Keratinocyte (primary cell): ENCODE data around the gene ALOX12B. TPM values are rescaled to one million over a fixed set of nuclear protein-coding genes. Genes with fewer than 3 reads are reported as not detected.

Experiments
- DNase-seq: peaks from one replicate; pipeline ENCODE4 v3.0.0-alpha.2; 2011; ENCODE audit warnings: low read depth, missing footprints, low spot score
- FAIRE-seq: peaks from 2 replicates; lab custom pipeline; 2011; peaks lifted over from hg19 to GRCh38; lab: Jason Lieb, UNC
- H2AFZ ChIP-seq: 2 replicates; pipeline ENCODE4 v1.6.0; 2012; ENCODE audit warnings: low read length, control low read depth, inconsistent platforms; ENCODE audit not compliant: control insufficient read depth
- H3K27ac ChIP-seq: 2 replicates; pipeline ENCODE4 v1.5.1; 2011; ENCODE audit warnings: low read length; ENCODE audit not compliant: control insufficient read depth, insufficient read depth
- H3K27me3 ChIP-seq: 3 replicates; pipeline ENCODE4 v1.6.0; 2011; ENCODE audit warnings: low read length; ENCODE audit not compliant: control insufficient read depth, insufficient read depth; ENCODE audit errors: extremely low read depth
- H3K36me3 ChIP-seq, 2 experiments: 2 replicates in 1 of 2; 3 replicates in 1 of 2; pipeline ENCODE4 v1.5.1; 2011; ENCODE audit warnings: low read length in 2 of 2, mild to moderate bottlenecking in 1 of 2; ENCODE audit not compliant: control insufficient read depth in 2 of 2, insufficient read depth in 2 of 2; ENCODE audit errors: extremely low read depth in 1 of 2
- H3K4me1 ChIP-seq: 3 replicates; pipeline ENCODE4 v1.5.1; 2011; ENCODE audit warnings: low read length; ENCODE audit not compliant: control insufficient read depth, insufficient read depth; ENCODE audit errors: extremely low read depth
- H3K4me2 ChIP-seq: 3 replicates; pipeline ENCODE4 v1.6.0; 2011; ENCODE audit warnings: low read depth, low read length; ENCODE audit not compliant: control insufficient read depth, insufficient read depth; ENCODE audit errors: extremely low read depth
- H3K4me3 ChIP-seq, 3 experiments: fragments of 200-600 bp in 1 of 3; sonication (generic) in 1 of 3; 2 replicates in 2 of 3; 3 replicates in 1 of 3; pipeline ENCODE4 v1.5.1; 2011 to 2016; ENCODE audit warnings: low read length in 3 of 3, mild to moderate bottlenecking in 3 of 3, control low read depth in 2 of 3, inconsistent platforms in 1 of 3, low read depth in 1 of 3, mixed read lengths in 1 of 3, mixed run types in 1 of 3, moderate library complexity in 1 of 3; ENCODE audit not compliant: control insufficient read depth in 2 of 3, insufficient read depth in 2 of 3; ENCODE audit errors: extremely low read depth in 1 of 3
- H3K79me2 ChIP-seq: 2 replicates; pipeline ENCODE4 v1.6.0; 2012; ENCODE audit warnings: low read length; ENCODE audit not compliant: control insufficient read depth, insufficient read depth
- H3K9ac ChIP-seq: 3 replicates; pipeline ENCODE4 v1.6.0; 2011; ENCODE audit warnings: low read length; ENCODE audit not compliant: control insufficient read depth, insufficient read depth; ENCODE audit errors: extremely low read depth
- H3K9me1 ChIP-seq: 3 replicates; pipeline ENCODE4 v1.6.0; 2011; ENCODE audit warnings: low read length; ENCODE audit not compliant: control insufficient read depth, insufficient read depth; ENCODE audit errors: extremely low read depth
- H3K9me3 ChIP-seq: 2 replicates; pipeline ENCODE4 v1.5.1; 2012; ENCODE audit warnings: low read depth, low read length; ENCODE audit not compliant: control insufficient read depth
- H4K20me1 ChIP-seq: 3 replicates; pipeline ENCODE4 v1.6.0; 2011; ENCODE audit warnings: low read length; ENCODE audit not compliant: control insufficient read depth, insufficient read depth; ENCODE audit errors: extremely low read depth
- EZH2 ChIP-seq: IDR thresholded peaks from one replicate; pipeline ENCODE4 v1.6.1; 2012; ENCODE audit warnings: inconsistent platforms, mild to moderate bottlenecking, low read length, moderate library complexity
- dilution Hi-C: fragments of 300-500 bp; cut with MboI; formaldehyde crosslinking; loops from one replicate; pipeline ENCODE4 v1.7.0; 2020; ENCODE audit warnings: low sequenced_read_pairs; ENCODE audit not compliant: extremely low pct_ligation_motif_present
- polyA plus RNA-seq, 5 experiments: library from polyadenylated mRNA; depleted of rRNA in 3 of 5; stranded (reverse) in 3 of 5; stranded (forward) in 1 of 5; unstranded in 1 of 5; fragments of >200 nt; gene quantifications; 1 replicate in 1 of 5; 2 replicates in 3 of 5; 3 replicates in 1 of 5; pipeline versions ENCODE4 v1.2.1 to v1.2.3, GENCODE V29; 2011 to 2012; ENCODE audit warnings: missing spikeins in 2 of 5, low read depth in 1 of 5, low replicate concordance in 1 of 5
- TF ChIP-seq, protein P1 (sequence below), 3 experiments: IDR thresholded peaks in 1 of 3; conservative IDR thresholded peaks in 1 of 3; optimal IDR thresholded peaks in 1 of 3; 2 replicates in 2 of 3; 3 replicates in 1 of 3; pipeline versions ENCODE3 to v1.5.1; 2011; ENCODE audit warnings: low read length in 3 of 3, mild to moderate bottlenecking in 3 of 3, moderate library complexity in 2 of 3, control low read depth in 1 of 3, inconsistent platforms in 1 of 3; ENCODE audit not compliant: insufficient read depth in 2 of 3; ENCODE audit errors: extremely low read depth in 1 of 3

Gene ALOX12B
- polyA plus RNA-seq, 1 donor (not counting 4 experiments of a cell fraction or from before 2014, with no cell fraction given): 0.47 TPM

DNA sequence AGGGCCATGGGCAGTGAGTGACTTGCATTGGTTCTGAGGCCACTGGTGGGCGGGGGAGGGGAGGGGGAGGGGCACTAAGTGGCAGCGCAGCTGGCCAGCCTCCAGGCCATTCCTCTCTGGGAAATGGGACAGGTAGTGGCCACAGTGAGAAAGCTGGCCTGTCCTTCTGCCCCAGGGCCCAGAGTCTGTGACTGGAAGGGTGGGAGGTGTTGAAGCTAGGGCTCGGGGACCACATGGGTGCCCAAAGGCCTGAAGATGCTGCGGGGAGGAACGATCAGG is 375 bp upstream of the ALOX12B start:
- H3K27me3 ChIP-seq: peaks cover 18% of the 10 kb centered on the region

DNA sequence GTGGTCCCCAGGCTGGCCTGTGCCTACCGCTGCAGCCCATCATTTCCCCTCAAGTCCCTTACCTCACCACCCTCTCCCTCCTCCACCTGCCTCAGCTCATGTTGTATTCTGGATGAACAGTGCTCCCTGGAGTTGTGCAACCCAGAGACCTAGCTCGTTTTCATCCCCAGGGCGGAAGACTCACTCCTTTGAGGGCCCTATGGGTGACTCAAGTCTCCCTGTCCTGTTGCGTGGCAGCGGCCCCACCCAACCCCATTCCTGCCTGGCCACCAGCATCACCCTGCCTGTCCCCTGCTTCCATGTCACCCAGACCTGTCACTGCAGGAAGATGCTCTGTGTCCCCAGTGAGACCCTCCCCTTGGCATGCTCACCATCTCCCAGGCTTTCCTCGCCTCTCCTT is 3.3 kb downstream of the ALOX12B start:
- DNase-seq: no peak
- no peak overlapping the region for H3K4me2 ChIP-seq
- peaks cover 5% of the 10 kb centered on the region for H3K27me3 ChIP-seq
- TF ChIP-seq, protein P1, sequence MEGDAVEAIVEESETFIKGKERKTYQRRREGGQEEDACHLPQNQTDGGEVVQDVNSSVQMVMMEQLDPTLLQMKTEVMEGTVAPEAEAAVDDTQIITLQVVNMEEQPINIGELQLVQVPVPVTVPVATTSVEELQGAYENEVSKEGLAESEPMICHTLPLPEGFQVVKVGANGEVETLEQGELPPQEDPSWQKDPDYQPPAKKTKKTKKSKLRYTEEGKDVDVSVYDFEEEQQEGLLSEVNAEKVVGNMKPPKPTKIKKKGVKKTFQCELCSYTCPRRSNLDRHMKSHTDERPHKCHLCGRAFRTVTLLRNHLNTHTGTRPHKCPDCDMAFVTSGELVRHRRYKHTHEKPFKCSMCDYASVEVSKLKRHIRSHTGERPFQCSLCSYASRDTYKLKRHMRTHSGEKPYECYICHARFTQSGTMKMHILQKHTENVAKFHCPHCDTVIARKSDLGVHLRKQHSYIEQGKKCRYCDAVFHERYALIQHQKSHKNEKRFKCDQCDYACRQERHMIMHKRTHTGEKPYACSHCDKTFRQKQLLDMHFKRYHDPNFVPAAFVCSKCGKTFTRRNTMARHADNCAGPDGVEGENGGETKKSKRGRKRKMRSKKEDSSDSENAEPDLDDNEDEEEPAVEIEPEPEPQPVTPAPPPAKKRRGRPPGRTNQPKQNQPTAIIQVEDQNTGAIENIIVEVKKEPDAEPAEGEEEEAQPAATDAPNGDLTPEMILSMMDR (optimal IDR thresholded peaks at IDR 0.05 in 1 of 3, IDR thresholded peaks at IDR 0.05 in 1 of 3, conservative IDR thresholded peaks at IDR 0.05 in 1 of 3; ENCODE audit: extremely low read depth in 1 of 3, insufficient read depth in 2 of 3, low read length in 3 of 3): no peak
- no peak for TF ChIP-seq EZH2
- no peaks in the 10 kb centered on the region for H3K9me3 ChIP-seq
- H3K9ac ChIP-seq: no peak overlapping the region
- no peak overlapping the region for H3K4me3 ChIP-seq
- H2AFZ ChIP-seq: no peak overlapping the region
- dilution Hi-C loops: no loop called here
- H3K79me2 ChIP-seq: no peaks in the 10 kb centered on the region
- peaks cover 13% of the 10 kb centered on the region for H3K4me1 ChIP-seq
- no peak overlapping the region for H3K27ac ChIP-seq
- H3K9me1 ChIP-seq: no peaks in the 10 kb centered on the region
- no peak for FAIRE-seq
- no peaks in the 10 kb centered on the region for H4K20me1 ChIP-seq
- H3K36me3 ChIP-seq: no peaks in the 10 kb centered on the region

More for the DNA sequence above, 375 bp upstream of the ALOX12B start:
- no peaks in the 10 kb centered on the region for H3K9me1 ChIP-seq
- DNase-seq (no peak), FAIRE-seq (no peak)
- H3K4me1 ChIP-seq: peaks cover 2% of the 10 kb centered on the region
- H3K27ac ChIP-seq: no peak overlapping the region
- H3K9ac ChIP-seq: no peak overlapping the region
- H3K36me3 ChIP-seq: no peaks in the 10 kb centered on the region
- no peak for TF ChIP-seq EZH2
- TF ChIP-seq, protein P1 (optimal IDR thresholded peaks at IDR 0.05 in 1 of 3, IDR thresholded peaks at IDR 0.05 in 1 of 3, conservative IDR thresholded peaks at IDR 0.05 in 1 of 3; ENCODE audit: extremely low read depth in 1 of 3, insufficient read depth in 2 of 3, low read length in 3 of 3): no peak
- dilution Hi-C loops: no loop called here
- H3K4me3 ChIP-seq: no peak overlapping the region
- H3K9me3 ChIP-seq: no peaks in the 10 kb centered on the region
- H2AFZ ChIP-seq: no peak overlapping the region
- no peak overlapping the region for H3K4me2 ChIP-seq
- H3K79me2 ChIP-seq: no peaks in the 10 kb centered on the region
- no peaks in the 10 kb centered on the region for H4K20me1 ChIP-seq
